HEK293 (cell line): ENCODE results near the gene RRAGB.

Experiments
- CTCF ChIA-PET: fragments of 350-600 bp; formaldehyde crosslinking; extraction: SDS; loops from one replicate; lab custom pipeline; 2021; ENCODE audit warnings: antibody characterized with exemption; lab: Yijun Ruan, JAX
- POLR2A ChIA-PET: fragments of 300-600 bp; formaldehyde crosslinking; extraction: SDS; loops from one replicate; lab custom pipeline; 2020; ENCODE audit warnings: antibody characterized with exemption, inconsistent platforms; lab: Yijun Ruan, JAX
- H3K27ac ChIP-seq: fragments of 200-500 bp; sonication (Bioruptor generic); 2 replicates; pipeline ENCODE4 v1.5.1; 2014; ENCODE audit warnings: low read depth, low read length, control low read depth, inconsistent platforms; ENCODE audit errors: extremely low read depth
- H3K36me3 ChIP-seq, 2 experiments: fragments of 200-500 bp in 1 of 2; sonication (Bioruptor generic) in 1 of 2; 1 replicate in 1 of 2; 2 replicates in 1 of 2; pipeline ENCODE4 v1.5.1; 2014 to 2017; ENCODE audit warnings: inconsistent platforms in 2 of 2, low read length in 2 of 2; ENCODE audit not compliant: control insufficient read depth in 2 of 2, insufficient read depth in 1 of 2
- H3K4me1 ChIP-seq: fragments of 200-500 bp; sonication (Bioruptor generic); 2 replicates; pipeline ENCODE4 v1.5.1; 2014; ENCODE audit warnings: mild to moderate bottlenecking, low read length, inconsistent platforms; ENCODE audit not compliant: control insufficient read depth, insufficient read depth
- H3K4me3 ChIP-seq: 2 replicates; pipeline ENCODE4 v1.5.1; 2011; ENCODE audit warnings: low read depth, mild to moderate bottlenecking, control low read depth, low read length, moderate library complexity
- H3K9me3 ChIP-seq: fragments of 200-500 bp; sonication (Bioruptor generic); 2 replicates; pipeline ENCODE4 v1.5.1; 2014; ENCODE audit warnings: low read depth, low read length, inconsistent platforms; ENCODE audit not compliant: control insufficient read depth, insufficient read depth
- EGR2 ChIP-seq: fragments of 450-650 bp; formaldehyde crosslinking; IDR thresholded peaks from 2 replicates; pipeline ENCODE4 v1.5.1; 2016; ENCODE audit warnings: low read depth, missing biosample characterization, missing genetic modification characterization
- KLF10 ChIP-seq: fragments of 450-650 bp; IDR thresholded peaks from 2 replicates; pipeline ENCODE4 v1.5.1; 2018; ENCODE audit warnings: missing biosample characterization, mild to moderate bottlenecking, missing genetic modification characterization
- OSR2 ChIP-seq: fragments of 450-650 bp; formaldehyde crosslinking; IDR thresholded peaks from 2 replicates; pipeline ENCODE4 v1.5.1; 2016; ENCODE audit warnings: missing biosample characterization, missing genetic modification characterization
- WT1 ChIP-seq: fragments of 450-650 bp; formaldehyde crosslinking; IDR thresholded peaks from 2 replicates; pipeline ENCODE4 v1.5.1; 2016; ENCODE audit warnings: missing biosample characterization, missing genetic modification characterization
- ZFP41 ChIP-seq: fragments of 450-650 bp; formaldehyde crosslinking; IDR thresholded peaks from 2 replicates; pipeline ENCODE4 v1.5.1; 2016; ENCODE audit warnings: missing biosample characterization, missing genetic modification characterization, borderline replicate concordance
- ZFP69B ChIP-seq: fragments of 450-650 bp; formaldehyde crosslinking; IDR thresholded peaks from 2 replicates; pipeline ENCODE4 v1.5.1; 2016; ENCODE audit warnings: missing biosample characterization, missing genetic modification characterization
- ZIC2 ChIP-seq: fragments of 450-650 bp; formaldehyde crosslinking; IDR thresholded peaks from 2 replicates; pipeline ENCODE4 v1.5.1; 2016; ENCODE audit warnings: missing biosample characterization, missing genetic modification characterization
- ZNF132 ChIP-seq: fragments of 450-650 bp; formaldehyde crosslinking; IDR thresholded peaks from 2 replicates; pipeline ENCODE4 v1.5.1; 2017; ENCODE audit warnings: missing biosample characterization, missing genetic modification characterization, borderline replicate concordance
- ZNF146 ChIP-seq: fragments of 450-650 bp; formaldehyde crosslinking; IDR thresholded peaks from 2 replicates; pipeline ENCODE4 v1.5.1; 2016; ENCODE audit warnings: missing biosample characterization, missing genetic modification characterization
- ZNF169 ChIP-seq: fragments of 450-650 bp; formaldehyde crosslinking; IDR thresholded peaks from 2 replicates; pipeline ENCODE4 v1.5.1; 2016; ENCODE audit warnings: missing biosample characterization, missing genetic modification characterization
- ZNF19 ChIP-seq: fragments of 450-650 bp; formaldehyde crosslinking; IDR thresholded peaks from 2 replicates; pipeline ENCODE4; 2016; ENCODE audit warnings: missing biosample characterization, missing genetic modification characterization, low read depth
- ZNF2 ChIP-seq: fragments of 450-650 bp; formaldehyde crosslinking; IDR thresholded peaks from 2 replicates; pipeline ENCODE4 v1.5.1; 2016; ENCODE audit warnings: missing biosample characterization, missing genetic modification characterization
- ZNF23 ChIP-seq: fragments of 450-650 bp; formaldehyde crosslinking; IDR thresholded peaks from 2 replicates; pipeline ENCODE4 v1.5.1; 2016; ENCODE audit warnings: missing biosample characterization, missing genetic modification characterization, borderline replicate concordance
- ZNF239 ChIP-seq: fragments of 450-650 bp; formaldehyde crosslinking; IDR thresholded peaks from 2 replicates; pipeline ENCODE4 v1.5.1; 2016; ENCODE audit warnings: missing biosample characterization, missing genetic modification characterization
- ZNF37A ChIP-seq: fragments of 450-650 bp; IDR thresholded peaks from 2 replicates; pipeline ENCODE4 v1.5.1; 2018; ENCODE audit warnings: missing biosample characterization, missing genetic modification characterization
- ZNF473 ChIP-seq: fragments of 450-650 bp; formaldehyde crosslinking; IDR thresholded peaks from 2 replicates; pipeline ENCODE4 v1.5.1; 2017; ENCODE audit warnings: missing biosample characterization, missing genetic modification characterization
- ZNF48 ChIP-seq: fragments of 450-650 bp; formaldehyde crosslinking; IDR thresholded peaks from 2 replicates; pipeline ENCODE4 v1.5.1; 2016; ENCODE audit warnings: missing biosample characterization, missing genetic modification characterization
- ZNF596 ChIP-seq: fragments of 450-650 bp; IDR thresholded peaks from 2 replicates; pipeline ENCODE4 v1.5.0; 2018; ENCODE audit warnings: missing biosample characterization, mild to moderate bottlenecking, missing genetic modification characterization, moderate library complexity
- ZNF610 ChIP-seq: fragments of 450-650 bp; formaldehyde crosslinking; IDR thresholded peaks from 2 replicates; pipeline ENCODE4 v1.5.1; 2016; ENCODE audit warnings: missing biosample characterization, missing genetic modification characterization, borderline replicate concordance
- ZNF664 ChIP-seq: fragments of 450-650 bp; formaldehyde crosslinking; IDR thresholded peaks from 2 replicates; pipeline ENCODE4 v1.5.1; 2016; ENCODE audit warnings: missing biosample characterization, missing genetic modification characterization
- ZNF768 ChIP-seq: fragments of 450-650 bp; formaldehyde crosslinking; IDR thresholded peaks from 2 replicates; pipeline ENCODE4 v1.5.1; 2018; ENCODE audit warnings: missing biosample characterization, mild to moderate bottlenecking, missing genetic modification characterization
- ZNF830 ChIP-seq: fragments of 450-650 bp; IDR thresholded peaks from 2 replicates; pipeline ENCODE4 v1.5.0; 2018; ENCODE audit warnings: missing biosample characterization, missing genetic modification characterization, low read depth, mild to moderate bottlenecking, moderate library complexity
- TF ChIP-seq, protein P1 (sequence below): fragments of 450-650 bp; formaldehyde crosslinking; IDR thresholded peaks from 2 replicates; pipeline ENCODE4 v1.5.1; 2016; ENCODE audit warnings: missing biosample characterization, missing genetic modification characterization, borderline replicate concordance
- TF ChIP-seq, protein P2 (sequence below): fragments of 450-650 bp; formaldehyde crosslinking; IDR thresholded peaks from 2 replicates; pipeline ENCODE4 v1.5.1; 2016; ENCODE audit warnings: missing biosample characterization, missing genetic modification characterization
- TF ChIP-seq, protein P3 (sequence below): fragments of 450-650 bp; formaldehyde crosslinking; IDR thresholded peaks from 2 replicates; pipeline ENCODE4 v1.5.1; 2017; ENCODE audit warnings: missing biosample characterization, missing genetic modification characterization
- TF ChIP-seq, protein P4 (sequence below): fragments of 450-650 bp; formaldehyde crosslinking; IDR thresholded peaks from 2 replicates; pipeline ENCODE4 v1.5.1; 2016; ENCODE audit warnings: missing biosample characterization, missing genetic modification characterization, low read depth
- TF ChIP-seq, protein P5 (sequence below): fragments of 450-650 bp; formaldehyde crosslinking; IDR thresholded peaks from 2 replicates; pipeline ENCODE4 v1.5.1; 2016; ENCODE audit warnings: missing biosample characterization, missing genetic modification characterization

The RRAGB gene

DNA sequence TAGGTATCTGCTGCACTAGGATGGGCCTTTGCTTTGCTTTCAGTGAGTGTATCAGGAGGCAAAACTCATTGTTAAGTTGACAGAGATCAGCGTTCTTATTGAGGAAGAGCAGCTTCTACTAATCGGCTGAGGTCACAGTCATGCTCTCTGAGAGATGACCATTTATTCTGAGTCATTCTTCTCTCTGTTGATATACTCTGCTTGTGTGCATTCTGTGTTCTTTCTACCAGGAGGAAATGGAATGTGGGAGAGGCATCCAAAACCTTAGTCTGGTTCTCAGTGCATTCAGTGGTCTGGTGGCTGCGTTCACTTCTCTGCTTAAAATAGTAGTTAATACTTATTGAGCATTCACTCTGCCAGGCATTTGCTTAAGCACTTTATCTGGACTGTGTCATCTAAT is 66.2 kb downstream of the RRAGB start:
- CTCF ChIA-PET = no interaction called here

DNA sequence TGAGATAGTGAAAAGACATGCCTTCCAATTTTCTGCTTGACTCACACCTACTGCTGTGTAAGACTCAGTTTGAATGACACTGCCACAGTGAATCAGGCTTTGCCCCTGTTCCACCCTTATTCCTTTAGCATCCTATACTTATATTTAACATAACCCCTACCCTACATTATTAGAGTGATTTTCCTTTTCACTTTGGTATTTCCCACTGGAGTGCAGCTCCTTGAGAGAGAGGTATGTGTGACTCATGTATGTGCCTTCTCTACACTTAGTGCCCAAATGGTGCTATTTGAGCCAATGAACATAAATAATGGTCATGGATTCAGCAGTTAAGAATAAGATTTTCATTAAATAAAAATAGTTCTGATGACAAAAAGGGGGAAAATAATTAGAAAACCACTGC is 69.5 kb downstream of the RRAGB start:
- no peaks in the 10 kb centered on the region for H3K36me3 ChIP-seq
- POLR2A ChIA-PET = no interaction called here
- no peak overlapping the region for H3K27ac ChIP-seq
- no peak overlapping the region for H3K4me3 ChIP-seq
- no peaks in the 10 kb centered on the region for H3K4me1 ChIP-seq
- CTCF ChIA-PET = no interaction called here
- H3K9me3 ChIP-seq = no peaks in the 10 kb centered on the region
- no peak for TF ChIP-seq ZNF23 (tag by site-specific recombination)
- TF ChIP-seq, protein P1, sequence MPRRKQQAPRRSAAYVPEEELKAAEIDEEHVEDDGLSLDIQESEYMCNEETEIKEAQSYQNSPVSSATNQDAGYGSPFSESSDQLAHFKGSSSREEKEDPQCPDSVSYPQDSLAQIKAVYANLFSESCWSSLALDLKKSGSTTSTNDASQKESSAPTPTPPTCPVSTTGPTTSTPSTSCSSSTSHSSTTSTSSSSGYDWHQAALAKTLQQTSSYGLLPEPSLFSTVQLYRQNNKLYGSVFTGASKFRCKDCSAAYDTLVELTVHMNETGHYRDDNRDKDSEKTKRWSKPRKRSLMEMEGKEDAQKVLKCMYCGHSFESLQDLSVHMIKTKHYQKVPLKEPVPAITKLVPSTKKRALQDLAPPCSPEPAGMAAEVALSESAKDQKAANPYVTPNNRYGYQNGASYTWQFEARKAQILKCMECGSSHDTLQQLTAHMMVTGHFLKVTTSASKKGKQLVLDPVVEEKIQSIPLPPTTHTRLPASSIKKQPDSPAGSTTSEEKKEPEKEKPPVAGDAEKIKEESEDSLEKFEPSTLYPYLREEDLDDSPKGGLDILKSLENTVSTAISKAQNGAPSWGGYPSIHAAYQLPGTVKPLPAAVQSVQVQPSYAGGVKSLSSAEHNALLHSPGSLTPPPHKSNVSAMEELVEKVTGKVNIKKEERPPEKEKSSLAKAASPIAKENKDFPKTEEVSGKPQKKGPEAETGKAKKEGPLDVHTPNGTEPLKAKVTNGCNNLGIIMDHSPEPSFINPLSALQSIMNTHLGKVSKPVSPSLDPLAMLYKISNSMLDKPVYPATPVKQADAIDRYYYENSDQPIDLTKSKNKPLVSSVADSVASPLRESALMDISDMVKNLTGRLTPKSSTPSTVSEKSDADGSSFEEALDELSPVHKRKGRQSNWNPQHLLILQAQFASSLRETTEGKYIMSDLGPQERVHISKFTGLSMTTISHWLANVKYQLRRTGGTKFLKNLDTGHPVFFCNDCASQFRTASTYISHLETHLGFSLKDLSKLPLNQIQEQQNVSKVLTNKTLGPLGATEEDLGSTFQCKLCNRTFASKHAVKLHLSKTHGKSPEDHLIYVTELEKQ (tag by site-specific recombination) = no peak
- TF ChIP-seq ZNF596 (tag by site-specific recombination) = no peak
- TF ChIP-seq ZIC2 (tag by site-specific recombination) = no peak
- TF ChIP-seq ZNF146 = no peak
- TF ChIP-seq ZFP41 = no peak
- TF ChIP-seq, protein P2, sequence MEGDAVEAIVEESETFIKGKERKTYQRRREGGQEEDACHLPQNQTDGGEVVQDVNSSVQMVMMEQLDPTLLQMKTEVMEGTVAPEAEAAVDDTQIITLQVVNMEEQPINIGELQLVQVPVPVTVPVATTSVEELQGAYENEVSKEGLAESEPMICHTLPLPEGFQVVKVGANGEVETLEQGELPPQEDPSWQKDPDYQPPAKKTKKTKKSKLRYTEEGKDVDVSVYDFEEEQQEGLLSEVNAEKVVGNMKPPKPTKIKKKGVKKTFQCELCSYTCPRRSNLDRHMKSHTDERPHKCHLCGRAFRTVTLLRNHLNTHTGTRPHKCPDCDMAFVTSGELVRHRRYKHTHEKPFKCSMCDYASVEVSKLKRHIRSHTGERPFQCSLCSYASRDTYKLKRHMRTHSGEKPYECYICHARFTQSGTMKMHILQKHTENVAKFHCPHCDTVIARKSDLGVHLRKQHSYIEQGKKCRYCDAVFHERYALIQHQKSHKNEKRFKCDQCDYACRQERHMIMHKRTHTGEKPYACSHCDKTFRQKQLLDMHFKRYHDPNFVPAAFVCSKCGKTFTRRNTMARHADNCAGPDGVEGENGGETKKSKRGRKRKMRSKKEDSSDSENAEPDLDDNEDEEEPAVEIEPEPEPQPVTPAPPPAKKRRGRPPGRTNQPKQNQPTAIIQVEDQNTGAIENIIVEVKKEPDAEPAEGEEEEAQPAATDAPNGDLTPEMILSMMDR = no peak
- TF ChIP-seq OSR2 (tag by site-specific recombination) = no peak

More for the DNA sequence above, 66.2 kb downstream of the RRAGB start:
- POLR2A ChIA-PET = no interaction called here
- no peak for TF ChIP-seq ZNF169 (tag by site-specific recombination)
- no peak for TF ChIP-seq ZNF48 (tag by site-specific recombination)
- TF ChIP-seq ZNF610 (tag by site-specific recombination) = no peak
- TF ChIP-seq EGR2 (tag by site-specific recombination) = no peak
- TF ChIP-seq ZNF768 (tag by site-specific recombination) = no peak
- no peak for TF ChIP-seq ZNF473 (tag by site-specific recombination)
- TF ChIP-seq ZNF37A (tag by site-specific recombination) = no peak
- TF ChIP-seq, protein P3, sequence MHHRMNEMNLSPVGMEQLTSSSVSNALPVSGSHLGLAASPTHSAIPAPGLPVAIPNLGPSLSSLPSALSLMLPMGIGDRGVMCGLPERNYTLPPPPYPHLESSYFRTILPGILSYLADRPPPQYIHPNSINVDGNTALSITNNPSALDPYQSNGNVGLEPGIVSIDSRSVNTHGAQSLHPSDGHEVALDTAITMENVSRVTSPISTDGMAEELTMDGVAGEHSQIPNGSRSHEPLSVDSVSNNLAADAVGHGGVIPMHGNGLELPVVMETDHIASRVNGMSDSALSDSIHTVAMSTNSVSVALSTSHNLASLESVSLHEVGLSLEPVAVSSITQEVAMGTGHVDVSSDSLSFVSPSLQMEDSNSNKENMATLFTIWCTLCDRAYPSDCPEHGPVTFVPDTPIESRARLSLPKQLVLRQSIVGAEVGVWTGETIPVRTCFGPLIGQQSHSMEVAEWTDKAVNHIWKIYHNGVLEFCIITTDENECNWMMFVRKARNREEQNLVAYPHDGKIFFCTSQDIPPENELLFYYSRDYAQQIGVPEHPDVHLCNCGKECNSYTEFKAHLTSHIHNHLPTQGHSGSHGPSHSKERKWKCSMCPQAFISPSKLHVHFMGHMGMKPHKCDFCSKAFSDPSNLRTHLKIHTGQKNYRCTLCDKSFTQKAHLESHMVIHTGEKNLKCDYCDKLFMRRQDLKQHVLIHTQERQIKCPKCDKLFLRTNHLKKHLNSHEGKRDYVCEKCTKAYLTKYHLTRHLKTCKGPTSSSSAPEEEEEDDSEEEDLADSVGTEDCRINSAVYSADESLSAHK (tag by site-specific recombination) = no peak
- TF ChIP-seq, protein P4, sequence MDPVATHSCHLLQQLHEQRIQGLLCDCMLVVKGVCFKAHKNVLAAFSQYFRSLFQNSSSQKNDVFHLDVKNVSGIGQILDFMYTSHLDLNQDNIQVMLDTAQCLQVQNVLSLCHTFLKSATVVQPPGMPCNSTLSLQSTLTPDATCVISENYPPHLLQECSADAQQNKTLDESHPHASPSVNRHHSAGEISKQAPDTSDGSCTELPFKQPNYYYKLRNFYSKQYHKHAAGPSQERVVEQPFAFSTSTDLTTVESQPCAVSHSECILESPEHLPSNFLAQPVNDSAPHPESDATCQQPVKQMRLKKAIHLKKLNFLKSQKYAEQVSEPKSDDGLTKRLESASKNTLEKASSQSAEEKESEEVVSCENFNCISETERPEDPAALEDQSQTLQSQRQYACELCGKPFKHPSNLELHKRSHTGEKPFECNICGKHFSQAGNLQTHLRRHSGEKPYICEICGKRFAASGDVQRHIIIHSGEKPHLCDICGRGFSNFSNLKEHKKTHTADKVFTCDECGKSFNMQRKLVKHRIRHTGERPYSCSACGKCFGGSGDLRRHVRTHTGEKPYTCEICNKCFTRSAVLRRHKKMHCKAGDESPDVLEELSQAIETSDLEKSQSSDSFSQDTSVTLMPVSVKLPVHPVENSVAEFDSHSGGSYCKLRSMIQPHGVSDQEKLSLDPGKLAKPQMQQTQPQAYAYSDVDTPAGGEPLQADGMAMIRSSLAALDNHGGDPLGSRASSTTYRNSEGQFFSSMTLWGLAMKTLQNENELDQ (tag by site-specific recombination) = no peak
- no peak for TF ChIP-seq WT1 (tag by site-specific recombination)
- TF ChIP-seq, protein P5, sequence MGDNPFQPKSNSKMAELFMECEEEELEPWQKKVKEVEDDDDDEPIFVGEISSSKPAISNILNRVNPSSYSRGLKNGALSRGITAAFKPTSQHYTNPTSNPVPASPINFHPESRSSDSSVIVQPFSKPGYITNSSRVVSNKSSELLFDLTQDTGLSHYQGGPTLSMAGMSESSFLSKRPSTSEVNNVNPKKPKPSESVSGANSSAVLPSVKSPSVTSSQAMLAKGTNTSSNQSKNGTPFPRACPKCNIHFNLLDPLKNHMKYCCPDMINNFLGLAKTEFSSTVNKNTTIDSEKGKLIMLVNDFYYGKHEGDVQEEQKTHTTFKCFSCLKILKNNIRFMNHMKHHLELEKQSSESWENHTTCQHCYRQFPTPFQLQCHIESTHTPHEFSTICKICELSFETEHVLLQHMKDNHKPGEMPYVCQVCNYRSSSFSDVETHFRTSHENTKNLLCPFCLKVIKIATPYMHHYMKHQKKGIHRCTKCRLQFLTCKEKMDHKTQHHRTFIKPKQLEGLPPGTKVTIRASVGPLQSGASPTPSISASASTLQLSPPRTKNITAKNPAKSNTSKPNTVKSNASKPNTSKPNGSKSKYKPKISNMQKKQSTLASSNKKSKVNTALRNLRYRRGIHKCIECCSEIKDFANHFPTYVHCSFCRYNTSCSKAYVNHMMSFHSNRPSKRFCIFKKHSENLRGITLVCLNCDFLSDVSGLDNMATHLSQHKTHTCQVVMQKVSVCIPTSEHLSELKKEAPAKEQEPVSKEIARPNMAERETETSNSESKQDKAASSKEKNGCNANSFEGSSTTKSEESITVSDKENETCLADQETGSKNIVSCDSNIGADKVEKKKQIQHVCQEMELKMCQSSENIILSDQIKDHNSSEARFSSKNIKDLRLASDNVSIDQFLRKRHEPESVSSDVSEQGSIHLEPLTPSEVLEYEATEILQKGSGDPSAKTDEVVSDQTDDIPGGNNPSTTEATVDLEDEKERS (tag by site-specific recombination) = no peak
- TF ChIP-seq ZNF239 = no peak
- no peak for TF ChIP-seq KLF10 (tag by site-specific recombination)
- TF ChIP-seq ZNF132 = no peak
- no peak for TF ChIP-seq ZNF2 (tag by site-specific recombination)
- TF ChIP-seq ZFP69B = no peak
- no peak for TF ChIP-seq ZNF830 (tag by site-specific recombination)
- no peak for TF ChIP-seq ZNF664 (tag by site-specific recombination)
- TF ChIP-seq ZNF146 = no peak
- TF ChIP-seq ZNF19 (tag by site-specific recombination) = no peak
- H3K4me1 ChIP-seq = no peaks in the 10 kb centered on the region
- no peaks in the 10 kb centered on the region for H3K9me3 ChIP-seq
- no peak overlapping the region for H3K27ac ChIP-seq
- H3K4me3 ChIP-seq = no peak overlapping the region
- H3K36me3 ChIP-seq = no peaks in the 10 kb centered on the region
